Esophagus (tissue), 2 donors: ENCODE data around the gene EIF6. TPM values are rescaled to one million over a fixed set of nuclear protein-coding genes. Genes with fewer than 3 reads are reported as not detected.

Experiments
- H3K27ac ChIP-seq, 2 donors: one replicate each; pipeline ENCODE4 v1.5.1; 2013; ENCODE audit warnings: low read depth in 2 of 2, mild to moderate bottlenecking in 2 of 2, inconsistent platforms in 1 of 2, low read length in 1 of 2, moderate library complexity in 1 of 2
- H3K27me3 ChIP-seq, 2 donors: one replicate each; pipeline ENCODE4 v1.6.1; 2013; ENCODE audit warnings: low read length in 2 of 2, control low read depth in 1 of 2, mild to moderate bottlenecking in 1 of 2; ENCODE audit not compliant: insufficient read depth in 2 of 2, control insufficient read depth in 1 of 2
- H3K36me3 ChIP-seq, 2 donors: one replicate each; pipeline ENCODE4 v1.6.1; 2013; ENCODE audit warnings: low read length in 1 of 2; ENCODE audit not compliant: control insufficient read depth in 2 of 2, insufficient read depth in 2 of 2
- H3K4me1 ChIP-seq, 2 donors: one replicate each; pipeline ENCODE4 v1.6.1; 2013; ENCODE audit warnings: low read length in 1 of 2; ENCODE audit not compliant: control insufficient read depth in 2 of 2, insufficient read depth in 2 of 2
- H3K4me3 ChIP-seq, 2 donors: one replicate each; pipeline ENCODE4 v1.5.1; 2013; ENCODE audit warnings: low read length in 2 of 2, mild to moderate bottlenecking in 2 of 2, low read depth in 1 of 2, moderate library complexity in 1 of 2
- H3K9me3 ChIP-seq, 2 donors: one replicate each; pipeline ENCODE4 v1.6.1; 2013; ENCODE audit warnings: mild to moderate bottlenecking in 2 of 2, low read depth in 1 of 2, low read length in 1 of 2, moderate library complexity in 1 of 2; ENCODE audit not compliant: control insufficient read depth in 2 of 2, insufficient read depth in 1 of 2
- WGBS, 2 donors: extraction: QIAGEN DNeasy Blood & Tissue Kit; methylation state at CpG; one replicate each; pipeline ENCODE4 v1.1.7; 2013; 5-methylcytosine and 5-hydroxymethylcytosine counted together
- polyA plus RNA-seq, 2 donors: library from polyadenylated mRNA; stranded (reverse); fragments of 200-250 nt; gene quantifications; one replicate each; pipeline ENCODE4 v1.2.3, GENCODE V29; 2013
- donor health status: healthy with polysubstance abuse.
- donor health status: Bipolar disorder and iron deficiency.

EIF6 gene
- polyA plus RNA-seq, 2 donors = 186 to 315 TPM

DNA sequence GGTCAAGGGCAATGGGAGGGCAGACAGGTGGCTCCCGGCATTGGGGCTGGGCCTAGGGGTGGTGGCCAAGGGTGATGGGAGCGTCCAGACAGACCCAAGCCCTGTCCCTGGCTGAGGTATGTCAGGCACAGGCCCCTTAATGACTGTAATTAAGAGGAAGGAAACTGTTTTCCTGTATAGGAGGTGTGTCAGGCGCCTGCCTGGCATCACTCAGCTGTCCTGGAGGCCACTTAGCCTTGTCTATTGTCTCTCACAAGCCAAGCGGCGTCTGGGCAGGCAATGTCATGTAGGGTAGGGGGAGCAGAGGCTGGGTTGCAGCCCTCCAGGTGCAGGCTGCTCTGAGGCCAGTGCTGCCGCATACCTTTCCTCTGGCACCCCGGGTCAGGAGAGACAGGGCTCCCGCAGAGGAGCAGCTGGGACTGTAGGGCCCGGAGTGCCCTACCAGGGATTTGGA lies 11.6 kb upstream of the EIF6 start:
- Histone ChIP-seq H3K27me3 (no peaks in the 10 kb centered on the region), H3K9me3 (no peaks in the 10 kb centered on the region), H3K4me3 (no peak overlapping the region), H3K27ac (peak overlapping the region in 1 of 2 donors; percentile 16), H3K36me3 (no peaks in the 10 kb centered on the region), H3K4me1 (peaks cover 0 to 21% of the 10 kb centered on the region in 2 donors)
- 56 to 62% methylated on average over 9 of the region's 9 CpGs for WGBS, 2 donors

DNA sequence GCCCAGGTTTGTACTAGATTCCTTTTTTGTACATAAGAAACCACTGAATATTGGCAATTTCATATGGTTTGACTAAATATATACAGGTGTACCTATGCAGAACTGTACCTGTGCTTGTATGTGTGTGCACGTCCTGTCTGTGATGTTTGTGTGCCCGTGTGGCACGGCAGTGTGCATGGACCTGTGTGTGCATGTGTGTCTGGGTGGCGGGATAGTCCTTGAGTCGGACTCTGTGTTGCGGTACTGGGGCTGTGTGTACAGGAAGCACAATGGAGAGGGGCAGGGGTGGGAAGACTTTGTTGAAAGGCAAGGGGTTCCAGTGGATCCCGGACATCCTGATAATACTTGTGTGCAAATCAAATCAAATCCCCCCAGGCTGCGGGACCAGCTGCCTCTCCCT lies 11.1 kb upstream of the EIF6 start:
- no peak overlapping the region for H3K4me3 ChIP-seq
- no peaks in the 10 kb centered on the region for H3K9me3 ChIP-seq
- no peak overlapping the region for H3K27ac ChIP-seq
- no peaks in the 10 kb centered on the region for H3K36me3 ChIP-seq
- no peaks in the 10 kb centered on the region for H3K27me3 ChIP-seq
- 78 to 80% methylated on average over 8 of the region's 8 CpGs for WGBS, 2 donors
- H3K4me1 ChIP-seq = peaks cover 0 to 21% of the 10 kb centered on the region in 2 donors

DNA sequence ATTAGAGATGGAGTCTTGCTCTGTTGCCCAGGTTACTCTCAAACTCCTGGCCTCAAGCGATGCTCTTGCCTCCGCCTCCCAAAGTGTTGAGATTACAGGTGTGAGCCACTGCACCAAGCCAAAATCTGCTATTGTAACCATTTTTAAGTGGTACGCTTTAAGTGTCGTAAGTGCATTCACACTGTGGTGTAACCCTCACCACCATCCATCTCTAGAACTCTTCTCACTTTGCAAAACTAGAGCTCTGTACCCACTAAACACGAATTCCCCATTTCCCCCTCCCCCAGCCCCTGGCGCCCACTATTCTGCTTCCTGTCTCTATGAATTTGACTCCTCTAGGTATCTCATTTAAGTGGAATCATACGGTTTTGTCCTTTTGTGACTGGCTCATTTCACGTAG lies 10.5 kb upstream of the EIF6 start:
- Histone ChIP-seq H3K4me1 (peaks cover 0 to 22% of the 10 kb centered on the region in 2 donors), H3K36me3 (no peaks in the 10 kb centered on the region), H3K9me3 (no peaks in the 10 kb centered on the region), H3K27me3 (no peaks in the 10 kb centered on the region), H3K27ac (no peak overlapping the region), H3K4me3 (no peak overlapping the region)
- WGBS, 2 donors = 73 to 83% methylated on average over 8 of the region's 8 CpGs

DNA sequence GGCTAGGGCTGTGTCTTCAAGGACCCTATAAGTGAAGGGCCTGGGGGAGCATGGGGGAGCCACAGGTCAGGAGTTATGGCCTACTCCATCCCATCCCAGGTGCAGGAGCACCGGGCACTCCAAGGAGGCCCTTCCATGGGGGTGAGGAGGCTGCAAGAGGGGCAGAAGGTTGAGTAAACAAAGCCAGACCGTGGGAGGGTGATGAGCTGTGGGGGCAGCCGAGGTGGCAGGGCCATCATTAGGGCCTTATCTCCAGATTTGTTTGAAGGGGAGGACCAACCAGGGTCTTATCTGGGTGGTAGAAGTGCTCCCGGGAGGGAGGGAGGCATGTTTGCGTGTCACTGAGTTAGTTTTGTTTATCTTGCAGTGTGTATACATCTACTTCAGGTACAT lies 9.7 kb upstream of the EIF6 start:
- Histone ChIP-seq H3K9me3 (no peaks in the 10 kb centered on the region), H3K27ac (no peak overlapping the region), H3K4me1 (peaks cover 0 to 20% of the 10 kb centered on the region in 2 donors), H3K36me3 (no peaks in the 10 kb centered on the region), H3K27me3 (no peaks in the 10 kb centered on the region), H3K4me3 (no peak overlapping the region)
- 59 to 68% methylated on average over 5 of the region's 5 CpGs for WGBS, 2 donors

DNA sequence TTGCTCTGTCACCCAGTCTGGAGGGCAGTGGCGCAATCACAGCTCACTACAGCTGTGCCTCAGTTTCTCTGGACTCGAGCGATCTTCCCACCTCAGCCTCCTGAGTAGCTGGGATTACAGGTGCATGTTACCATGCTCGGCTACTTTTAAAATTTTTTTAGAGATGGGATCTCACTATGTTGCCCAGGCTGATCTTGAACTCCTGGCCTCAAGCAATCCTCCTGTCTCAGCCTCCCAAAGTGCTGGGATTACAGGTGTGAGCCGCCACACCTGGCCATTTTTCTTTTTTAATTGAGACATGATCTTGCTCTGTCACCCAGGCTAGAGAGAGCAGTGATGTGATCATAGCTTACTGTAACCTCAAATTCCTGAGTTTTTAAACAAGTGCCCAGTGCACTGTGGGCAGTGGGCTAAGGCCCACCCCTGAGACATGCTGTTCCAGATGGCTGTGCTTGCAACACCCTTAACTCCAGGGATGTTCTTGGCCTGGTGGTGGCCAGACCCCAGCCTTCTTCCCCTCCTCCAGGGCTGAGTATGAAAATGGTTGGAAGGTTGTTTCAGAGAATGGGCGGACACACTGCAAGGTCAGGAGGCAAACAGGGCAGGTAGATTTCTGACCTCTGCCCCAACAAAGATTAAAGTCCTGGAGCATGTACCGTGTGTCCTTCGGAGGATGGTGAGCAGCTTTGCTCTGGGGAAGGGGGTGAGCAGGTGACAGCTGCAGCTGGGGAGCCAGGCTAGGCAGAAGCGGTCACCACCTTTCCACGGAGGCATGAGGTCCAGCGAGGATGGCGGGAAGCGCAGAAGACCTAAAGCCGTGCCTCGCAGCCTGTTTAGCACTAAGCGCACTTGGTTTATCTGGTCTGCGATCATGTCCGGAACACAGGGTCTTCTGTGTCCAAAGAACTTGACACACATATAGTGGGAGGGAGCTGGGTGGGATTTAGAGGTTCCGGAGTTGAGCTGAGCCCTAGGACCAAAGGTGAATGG lies 9.0 kb upstream of the EIF6 start:
- H3K27ac ChIP-seq = no peak overlapping the region
- no peaks in the 10 kb centered on the region for H3K27me3 ChIP-seq
- no peak overlapping the region for H3K4me3 ChIP-seq
- H3K36me3 ChIP-seq = no peaks in the 10 kb centered on the region
- H3K4me1 ChIP-seq = peaks cover 0 to 17% of the 10 kb centered on the region in 2 donors
- H3K9me3 ChIP-seq = no peaks in the 10 kb centered on the region
- 91 to 94% methylated on average over 19 of the region's 19 CpGs for WGBS, 2 donors

DNA sequence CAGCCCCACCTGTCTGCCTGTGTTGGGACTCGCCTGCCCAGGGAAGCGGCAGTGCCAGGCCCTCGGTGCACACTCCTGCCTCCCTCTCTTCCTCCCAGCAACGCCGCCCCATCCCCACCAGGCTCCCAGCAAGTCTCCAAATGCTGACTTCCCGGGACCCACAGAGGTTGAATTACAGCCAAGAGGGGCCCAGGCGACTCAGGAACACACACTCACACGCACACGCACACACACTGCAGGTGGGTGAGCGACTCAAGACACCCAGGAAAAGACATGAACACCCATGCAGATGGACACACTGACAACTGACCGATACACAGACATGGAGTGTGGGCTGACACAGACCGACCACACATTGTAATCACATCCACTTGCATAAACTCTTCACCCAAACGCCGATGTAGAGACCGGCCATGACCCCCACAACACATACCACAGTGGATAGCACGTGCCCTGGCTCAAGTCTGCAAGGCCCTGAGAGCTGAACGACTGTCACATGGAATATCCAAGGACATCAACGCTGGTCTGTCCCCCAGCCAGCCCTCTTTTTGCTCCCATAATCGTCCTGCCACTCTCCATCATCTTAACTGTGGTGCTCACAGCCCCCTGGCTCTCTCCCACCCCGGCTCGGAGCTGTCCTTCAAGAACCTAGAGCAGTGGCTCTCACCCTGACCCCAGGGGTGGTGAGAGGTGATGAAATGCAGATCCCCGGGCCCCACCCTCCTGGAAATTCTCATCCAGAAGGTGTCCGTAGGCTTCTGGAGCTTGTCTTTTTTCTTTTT lies 8.1 kb upstream of the EIF6 start:
- WGBS, 2 donors = 57 to 67% methylated on average over 23 of the region's 23 CpGs
- Histone ChIP-seq H3K9me3 (no peaks in the 10 kb centered on the region), H3K27ac (peak overlapping the region; percentile 28 to 83), H3K27me3 (no peaks in the 10 kb centered on the region), H3K4me3 (peak overlapping the region; percentile 33 to 59), H3K4me1 (peaks cover 0 to 16% of the 10 kb centered on the region in 2 donors), H3K36me3 (peaks cover 0 to 2% of the 10 kb centered on the region in 2 donors)

DNA sequence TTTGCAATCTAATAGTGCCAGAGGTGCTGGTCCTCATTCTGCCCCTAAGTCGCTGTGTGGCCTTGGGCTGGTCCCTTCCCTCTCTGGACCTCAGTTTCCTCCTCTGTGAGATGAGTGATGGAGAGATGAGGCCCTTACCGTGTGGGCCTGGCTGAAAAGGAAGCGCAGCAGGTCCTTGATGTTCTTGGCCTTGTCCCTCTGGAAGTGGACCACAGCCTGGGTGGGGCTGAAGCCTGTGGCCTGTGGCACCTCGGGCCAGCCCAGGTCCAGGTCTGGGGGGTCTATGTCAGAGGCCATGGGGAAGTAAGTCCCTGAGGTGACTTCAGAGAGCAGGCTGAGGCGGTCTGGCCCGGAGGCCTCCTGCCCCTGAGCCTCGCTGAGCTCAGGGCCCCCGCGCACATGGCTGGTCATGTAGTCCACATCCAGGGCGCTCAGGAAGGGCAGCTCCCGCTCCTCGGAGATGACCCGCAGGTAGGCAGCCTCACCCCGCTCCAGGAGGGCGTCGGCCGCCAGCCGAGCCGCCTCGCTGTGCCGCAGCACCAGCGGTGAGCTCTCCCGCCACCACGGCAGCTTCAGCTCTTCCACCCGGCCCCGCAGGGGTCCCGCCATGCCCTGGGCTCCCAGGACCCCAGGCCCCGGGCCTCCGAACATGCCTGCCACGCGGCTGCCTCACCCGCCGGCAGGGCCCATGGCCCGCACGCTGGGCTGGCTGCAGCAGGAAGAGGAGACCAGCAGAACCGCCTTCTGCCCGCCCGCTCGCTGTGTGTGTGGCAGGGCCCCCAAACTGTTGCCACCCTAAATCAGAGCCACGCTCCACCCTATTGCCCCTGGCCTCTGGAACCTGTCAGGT lies 7.3 kb upstream of the EIF6 start, which contains the start of gene FAM83C:
Gene FAM83C (minus strand): TSS at position 772 of the 850 bp plus-strand sequence. CDS start 121 bp downstream, at position 651.
- Histone ChIP-seq H3K27ac (peak within 1 kb of the TSS; percentile 64 to 83), H3K4me1 (peaks cover 0 to 16% of the 10 kb centered on the region in 2 donors), H3K4me3 (peak within 1 kb of the TSS; percentile 33 to 59), H3K36me3 (peaks cover 0 to 7% of the 10 kb centered on the region in 2 donors), H3K9me3 (no peaks in the 10 kb centered on the region), H3K27me3 (no peaks in the 10 kb centered on the region)
- WGBS, 2 donors = 50 to 58% methylated on average over 38 to 40 of the region's 40 CpGs

DNA sequence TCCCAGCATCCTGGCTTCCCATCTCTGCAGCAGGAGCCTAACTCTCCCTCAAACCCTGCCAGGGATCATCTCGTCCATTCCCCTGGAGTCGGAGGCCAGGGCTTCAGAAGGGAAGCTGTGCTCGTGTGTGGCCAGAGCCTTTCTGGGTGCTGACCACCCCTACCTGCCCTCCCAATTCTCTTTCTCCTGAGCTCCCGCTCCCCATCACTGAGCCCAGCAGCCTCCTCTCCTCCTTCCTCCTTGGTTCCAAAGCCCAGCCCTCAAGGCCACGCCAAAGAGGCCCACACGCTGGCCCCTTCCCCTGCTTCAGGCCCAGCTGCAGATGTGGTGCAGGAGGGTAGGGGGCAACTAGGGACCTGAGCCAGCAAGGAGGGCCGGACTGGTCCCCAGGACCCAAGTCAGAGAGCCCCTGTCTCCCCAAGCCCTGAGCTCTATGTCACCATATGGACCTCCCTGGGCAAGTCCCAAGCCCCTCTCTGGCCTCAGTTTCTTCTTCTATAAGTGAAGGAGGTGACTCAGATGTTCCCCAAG lies 6.4 kb upstream of the EIF6 start:
- Histone ChIP-seq H3K4me1 (peaks cover 0 to 13% of the 10 kb centered on the region in 2 donors), H3K9me3 (no peaks in the 10 kb centered on the region), H3K27ac (peak overlapping the region in 1 of 2 donors; percentile 56), H3K36me3 (peaks cover 0 to 14% of the 10 kb centered on the region in 2 donors), H3K4me3 (peak overlapping the region; percentile 15 to 33), H3K27me3 (no peaks in the 10 kb centered on the region)
- 49 to 69% methylated on average over 7 of the region's 7 CpGs for WGBS, 2 donors
